Memory B cell (primary cell): ENCODE results near the gene HELB.

Experiments
- ATAC-seq: fragments of 150-1000 bp; cut with Tn5 transposase; 2 replicates; pipeline ENCODE4 v1.10.0; 2021; ENCODE audit warnings: low read depth, mild to moderate bottlenecking, moderate library complexity
- DNase-seq, 2 donors: peaks; one replicate each; pipeline ENCODE4 v3.0.0; 2022; ENCODE audit warnings: low spot score in 2 of 2
- H3K27ac Mint-ChIP-seq: one replicate; pipeline ENCODE4 v1.8.0; 2022; ENCODE audit warnings: mild to moderate bottlenecking, moderate library complexity, mixed read lengths
- H3K27me3 Mint-ChIP-seq: one replicate; pipeline ENCODE4 v1.8.0; 2022; ENCODE audit warnings: mixed read lengths
- H3K36me3 Mint-ChIP-seq: one replicate; pipeline ENCODE4 v1.8.0; 2022; ENCODE audit warnings: mild to moderate bottlenecking, mixed read lengths
- H3K4me1 Mint-ChIP-seq: one replicate; pipeline ENCODE4 v1.8.0; 2022; ENCODE audit warnings: mixed read lengths
- H3K4me3 Mint-ChIP-seq: one replicate; pipeline ENCODE4 v1.8.0; 2022; ENCODE audit warnings: mild to moderate bottlenecking, moderate library complexity, mixed read lengths
- H3K9me3 Mint-ChIP-seq: one replicate; pipeline ENCODE4 v1.8.0; 2022; ENCODE audit warnings: mixed read lengths

The HELB gene

DNA sequence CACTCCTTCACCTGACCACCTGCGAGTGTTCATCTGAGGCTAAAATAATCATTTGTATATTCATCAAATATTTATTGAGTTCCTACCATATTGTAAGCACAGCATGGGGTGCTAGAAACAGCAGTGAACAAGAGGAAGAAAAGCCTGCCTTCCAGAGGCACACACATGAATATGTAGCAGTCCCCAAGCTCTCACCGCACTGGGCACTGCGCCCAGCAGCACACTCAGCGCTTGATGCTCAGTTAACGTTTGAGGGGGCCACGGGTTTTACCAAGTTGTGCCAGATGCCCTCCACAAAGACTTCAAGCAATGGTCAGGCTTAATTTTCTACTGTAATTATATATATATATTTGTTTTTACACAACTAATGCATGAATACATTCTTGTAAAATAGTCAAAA is 52.0 kb downstream of the HELB start:
- Mint-ChIP-seq H3K36me3 (peaks cover 6% of the 10 kb centered on the region), H3K27ac (no peak overlapping the region), H3K27me3 (no peaks in the 10 kb centered on the region), H3K4me1 (no peaks in the 10 kb centered on the region), H3K9me3 (no peaks in the 10 kb centered on the region), H3K4me3 (no peak overlapping the region)
- ATAC-seq = no peak
- no peak for DNase-seq

DNA sequence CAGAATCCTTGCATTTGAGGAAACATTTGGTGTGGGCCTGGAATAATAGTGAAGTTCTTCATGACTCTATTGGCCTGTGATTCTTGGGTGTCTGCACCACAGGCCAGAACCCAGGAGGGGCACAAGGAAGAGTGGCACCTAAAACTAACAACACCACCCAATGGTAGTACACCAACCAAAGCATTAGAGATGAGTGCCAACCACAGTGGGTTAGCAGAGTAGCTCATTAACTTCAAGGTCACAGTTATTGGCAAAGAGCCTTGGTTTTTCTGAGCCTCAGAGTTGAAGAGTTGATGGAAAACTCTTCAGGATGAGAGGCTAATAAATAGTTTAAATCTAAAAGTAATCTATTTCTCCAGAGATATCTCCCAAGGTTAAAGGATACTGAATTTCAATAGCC is 57.0 kb downstream of the HELB start:
- no peaks in the 10 kb centered on the region for H3K4me1 Mint-ChIP-seq
- H3K4me3 Mint-ChIP-seq = no peak overlapping the region
- DNase-seq = no peak
- no peak overlapping the region for H3K27ac Mint-ChIP-seq
- H3K9me3 Mint-ChIP-seq = no peaks in the 10 kb centered on the region
- ATAC-seq = no peak
- H3K27me3 Mint-ChIP-seq = no peaks in the 10 kb centered on the region
- H3K36me3 Mint-ChIP-seq = peaks cover 2% of the 10 kb centered on the region

DNA sequence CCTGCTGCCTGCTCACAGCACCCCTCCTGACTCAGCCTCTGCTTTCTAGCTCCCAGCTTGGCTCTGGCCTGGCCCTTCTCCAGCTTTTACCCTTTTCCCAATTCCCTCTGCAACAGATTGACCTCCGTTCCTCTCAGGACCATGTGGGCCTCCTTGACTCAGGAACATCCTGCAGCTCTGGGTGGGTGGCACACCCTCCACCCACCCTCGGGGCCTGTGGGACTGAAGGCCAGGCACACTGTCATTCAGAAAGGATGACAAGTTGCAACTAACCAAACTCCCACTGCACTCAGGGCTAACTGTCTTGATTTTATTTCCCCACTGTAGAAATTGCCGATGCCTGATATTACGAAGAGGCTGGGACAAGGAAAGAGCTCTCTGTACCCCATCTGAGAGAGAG is 59.4 kb downstream of the HELB start:
- H3K27ac Mint-ChIP-seq = no peak overlapping the region
- DNase-seq (no peak), ATAC-seq (no peak)
- no peak overlapping the region for H3K4me3 Mint-ChIP-seq
- H3K4me1 Mint-ChIP-seq = no peaks in the 10 kb centered on the region
- H3K27me3 Mint-ChIP-seq = no peaks in the 10 kb centered on the region
- peaks cover 2% of the 10 kb centered on the region for H3K36me3 Mint-ChIP-seq
- H3K9me3 Mint-ChIP-seq = no peaks in the 10 kb centered on the region

DNA sequence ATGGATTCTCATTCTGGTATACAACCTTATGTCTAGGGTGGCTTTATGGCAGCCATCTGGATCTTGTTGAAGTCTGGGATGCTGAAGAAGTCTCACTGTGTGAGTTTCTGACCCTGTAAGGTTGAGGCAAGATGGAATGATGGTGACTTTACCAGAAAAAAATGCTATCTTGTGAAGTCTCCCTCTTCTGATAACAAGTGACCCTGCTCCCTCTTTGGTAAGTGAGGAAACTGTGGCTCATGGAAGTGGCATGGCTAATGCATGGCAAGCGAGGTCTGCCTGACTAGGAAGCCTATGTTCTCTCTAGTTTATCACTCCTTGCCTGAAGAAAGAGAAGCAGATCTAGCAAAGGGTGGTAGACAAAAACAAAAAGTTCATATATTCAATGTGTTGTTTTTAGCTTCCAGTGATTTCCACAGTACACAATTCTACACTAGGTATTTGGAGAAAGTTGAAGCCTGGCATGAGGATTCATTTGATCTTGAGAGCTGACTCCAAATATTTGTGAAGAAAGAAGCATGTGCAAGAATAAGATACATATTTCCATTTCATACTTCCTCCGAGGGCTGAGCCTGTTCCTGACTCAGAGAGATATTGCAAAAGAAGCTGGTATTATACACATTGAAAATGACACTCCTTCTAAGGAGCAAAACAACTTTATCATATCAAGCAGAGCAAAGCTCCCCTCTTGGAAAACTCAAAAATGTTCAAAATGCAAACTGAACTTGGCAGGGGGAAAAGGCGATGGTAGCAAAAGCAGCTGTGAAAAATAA is 63.6 kb downstream of the HELB start:
- ATAC-seq (no peak), DNase-seq (no peak)
- H3K4me3 Mint-ChIP-seq = no peak overlapping the region
- H3K27ac Mint-ChIP-seq = no peak overlapping the region
- no peaks in the 10 kb centered on the region for H3K9me3 Mint-ChIP-seq
- no peaks in the 10 kb centered on the region for H3K4me1 Mint-ChIP-seq
- H3K36me3 Mint-ChIP-seq = peaks cover 2% of the 10 kb centered on the region
- H3K27me3 Mint-ChIP-seq = no peaks in the 10 kb centered on the region

DNA sequence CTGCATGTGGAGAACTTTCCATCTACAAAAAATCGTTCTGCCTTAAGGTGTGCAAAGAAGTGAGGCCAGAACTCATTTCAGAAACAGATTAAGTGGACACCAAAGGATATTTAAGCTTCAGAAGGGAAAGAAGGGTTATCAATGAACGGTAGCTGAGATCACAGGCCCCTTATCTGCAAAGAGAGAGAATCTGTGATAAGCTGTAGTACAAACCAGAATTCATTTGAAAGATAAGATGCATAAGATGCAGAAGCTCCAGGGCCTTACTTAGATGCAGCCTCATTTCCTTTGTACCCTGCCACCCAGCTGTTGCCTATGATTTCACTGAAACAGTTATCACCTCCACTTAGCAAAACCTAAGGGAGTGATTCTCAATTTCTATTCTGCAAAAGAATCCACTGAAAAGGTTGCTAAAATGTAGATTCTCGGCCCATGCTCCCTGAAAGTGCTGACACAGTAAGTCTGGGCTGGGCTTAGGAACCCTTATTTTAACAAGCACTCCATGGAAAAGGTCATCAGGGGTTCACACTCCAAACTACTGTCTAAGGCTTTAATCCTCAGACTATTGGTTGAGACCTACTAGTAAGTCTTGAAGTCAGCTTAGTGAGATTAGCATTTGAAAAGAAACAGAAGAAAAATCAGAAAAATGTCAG is 64.8 kb downstream of the HELB start:
- Mint-ChIP-seq H3K4me1 (no peaks in the 10 kb centered on the region), H3K27ac (no peak overlapping the region), H3K4me3 (no peak overlapping the region), H3K36me3 (peaks cover 2% of the 10 kb centered on the region), H3K27me3 (no peaks in the 10 kb centered on the region), H3K9me3 (no peaks in the 10 kb centered on the region)
- ATAC-seq (no peak), DNase-seq (no peak)

DNA sequence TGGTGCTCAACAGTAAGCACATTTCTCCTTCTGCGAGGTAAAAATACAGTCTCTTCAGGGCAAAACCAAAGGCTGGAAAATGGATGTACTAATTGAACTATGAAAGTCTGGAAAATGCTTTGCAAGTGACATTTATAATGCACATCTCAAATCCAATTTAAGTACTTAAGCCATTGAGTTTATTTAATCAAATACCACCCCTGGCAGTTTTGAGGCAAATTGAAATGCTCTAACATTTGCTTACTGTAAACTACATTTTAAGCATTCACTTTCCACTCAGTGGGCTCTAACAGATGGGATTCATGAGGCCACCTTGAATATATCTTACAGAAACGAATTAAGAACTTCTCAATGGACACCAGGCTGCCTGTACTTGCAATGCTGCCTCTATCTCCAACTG is 69.7 kb downstream of the HELB start:
- Mint-ChIP-seq H3K9me3 (no peaks in the 10 kb centered on the region), H3K36me3 (no peaks in the 10 kb centered on the region), H3K4me3 (no peak overlapping the region), H3K4me1 (no peaks in the 10 kb centered on the region), H3K27ac (no peak overlapping the region), H3K27me3 (peaks cover 2% of the 10 kb centered on the region)
- DNase-seq (no peak), ATAC-seq (no peak)

DNA sequence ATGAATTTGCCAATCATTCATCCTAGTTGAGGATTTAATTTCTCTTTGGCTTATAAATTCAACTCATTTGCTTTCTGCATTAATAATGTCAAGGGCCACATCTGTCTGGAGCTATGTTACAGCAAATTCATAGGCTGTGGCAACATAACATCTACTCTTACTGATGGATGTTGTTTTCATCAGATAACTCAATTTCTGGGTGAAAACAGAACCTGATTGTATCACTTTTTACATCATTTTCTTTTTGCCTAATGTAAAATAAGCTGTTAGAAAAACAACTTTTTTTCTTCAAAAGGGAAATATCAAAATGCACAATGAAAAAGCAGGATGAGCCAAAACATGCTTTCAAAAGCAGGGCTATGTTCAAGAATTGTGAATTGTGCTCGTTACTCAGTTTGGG is 73.3 kb downstream of the HELB start:
- ATAC-seq = no peak
- no peak for DNase-seq
- H3K27ac Mint-ChIP-seq = no peak overlapping the region
- H3K36me3 Mint-ChIP-seq = no peaks in the 10 kb centered on the region
- H3K4me1 Mint-ChIP-seq = no peaks in the 10 kb centered on the region
- H3K4me3 Mint-ChIP-seq = no peak overlapping the region
- H3K9me3 Mint-ChIP-seq = no peaks in the 10 kb centered on the region
- peaks cover 2% of the 10 kb centered on the region for H3K27me3 Mint-ChIP-seq

DNA sequence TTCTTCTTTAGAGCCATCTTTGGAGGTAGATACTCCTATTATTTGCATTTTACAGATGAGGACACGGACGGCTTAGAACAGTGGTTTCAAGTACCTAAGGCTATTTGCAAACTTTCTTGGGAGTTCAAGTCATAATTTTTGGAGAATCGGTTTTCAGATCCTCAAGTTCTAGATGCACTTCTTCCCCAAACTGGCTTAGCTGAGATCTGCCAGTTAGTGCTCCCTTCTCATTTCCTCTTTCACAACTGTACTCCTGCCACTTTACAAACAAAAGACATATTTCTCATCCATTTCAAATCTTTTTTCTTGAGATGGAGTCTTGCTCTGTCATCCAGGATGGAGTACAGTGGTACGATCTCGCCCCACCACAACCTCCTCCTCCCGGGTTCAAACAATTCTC is 77.3 kb downstream of the HELB start:
- H3K27me3 Mint-ChIP-seq = peaks cover 10% of the 10 kb centered on the region
- DNase-seq = no peak
- no peak overlapping the region for H3K27ac Mint-ChIP-seq
- no peaks in the 10 kb centered on the region for H3K9me3 Mint-ChIP-seq
- no peak for ATAC-seq
- H3K4me3 Mint-ChIP-seq = no peak overlapping the region
- H3K4me1 Mint-ChIP-seq = no peaks in the 10 kb centered on the region
- no peaks in the 10 kb centered on the region for H3K36me3 Mint-ChIP-seq

DNA sequence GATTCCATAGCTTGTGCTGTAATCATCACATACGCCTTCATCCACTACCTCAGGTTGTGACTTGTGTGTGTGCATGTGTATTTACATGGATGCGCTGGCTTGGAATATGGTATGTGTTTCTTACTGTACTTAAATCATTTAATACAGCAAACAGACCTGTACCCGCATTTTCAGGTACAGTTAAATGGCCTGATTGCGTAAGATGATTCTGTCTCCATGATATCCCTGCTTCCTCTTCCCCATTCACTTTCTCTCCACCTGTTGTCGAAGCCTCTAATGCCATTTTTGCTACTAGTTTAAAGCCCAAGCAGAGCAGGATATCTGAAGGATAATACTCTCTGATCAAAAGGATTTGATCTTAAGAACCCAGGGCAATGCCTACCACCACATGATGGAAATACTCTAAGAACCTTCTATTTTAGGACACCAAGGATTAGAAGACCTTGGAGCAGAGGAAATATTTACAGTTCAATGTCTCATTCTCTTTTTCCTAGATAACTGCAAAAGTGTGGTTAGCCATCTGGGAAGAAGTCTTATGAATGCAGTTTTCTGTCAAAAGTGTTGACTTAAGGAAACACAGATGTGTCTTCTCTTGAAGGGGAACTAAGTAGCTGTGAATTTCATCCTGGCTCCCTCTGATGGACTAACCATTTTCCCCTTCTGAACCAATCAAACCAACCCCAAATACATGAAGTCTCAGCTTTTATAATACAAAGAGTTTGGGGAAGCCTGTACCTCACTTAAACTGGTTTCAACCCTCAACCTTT is 78.7 kb downstream of the HELB start:
- peaks cover 10% of the 10 kb centered on the region for H3K27me3 Mint-ChIP-seq
- H3K36me3 Mint-ChIP-seq = no peaks in the 10 kb centered on the region
- H3K9me3 Mint-ChIP-seq = no peaks in the 10 kb centered on the region
- no peak overlapping the region for H3K4me3 Mint-ChIP-seq
- ATAC-seq (no peak), DNase-seq (no peak)
- no peaks in the 10 kb centered on the region for H3K4me1 Mint-ChIP-seq
- H3K27ac Mint-ChIP-seq = no peak overlapping the region

DNA sequence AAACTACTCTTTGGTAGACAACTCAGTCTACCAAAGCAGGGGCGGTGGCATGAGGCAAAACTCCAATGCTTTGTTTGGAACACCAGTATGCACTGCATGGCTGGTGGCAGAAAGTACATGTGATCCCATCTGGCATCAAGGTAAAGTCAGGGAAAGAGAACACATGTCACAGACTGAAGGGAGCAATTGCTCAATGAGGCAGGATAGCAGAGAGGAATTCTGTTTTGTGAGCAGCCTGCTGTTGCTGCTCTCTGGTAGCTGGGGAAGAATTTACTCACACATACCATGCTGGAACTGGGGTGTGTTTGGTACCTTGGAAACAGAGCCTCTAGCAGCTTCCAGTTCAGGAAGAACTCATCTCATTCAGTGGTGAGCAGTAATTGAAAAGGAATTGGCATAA is 84.8 kb downstream of the HELB start:
- H3K4me1 Mint-ChIP-seq = no peaks in the 10 kb centered on the region
- H3K27ac Mint-ChIP-seq = no peak overlapping the region
- H3K4me3 Mint-ChIP-seq = no peak overlapping the region
- no peaks in the 10 kb centered on the region for H3K36me3 Mint-ChIP-seq
- peaks cover 4% of the 10 kb centered on the region for H3K27me3 Mint-ChIP-seq
- H3K9me3 Mint-ChIP-seq = peaks cover 3% of the 10 kb centered on the region
- no peak for ATAC-seq
- DNase-seq = no peak
